IPS-20b (cell line): Measurements from ENCODE around the gene FBXW8.

Experiments used
- H3K27ac ChIP-seq: one replicate; pipeline ENCODE4 v1.5.1; 2013; ENCODE audit warnings: low read length
- H3K27me3 ChIP-seq: 2 replicates; pipeline ENCODE4 v1.6.1; 2013; ENCODE audit warnings: mild to moderate bottlenecking, low read length, inconsistent platforms; ENCODE audit not compliant: insufficient read depth
- H3K36me3 ChIP-seq: 2 replicates; pipeline ENCODE4 v1.6.1; 2013; ENCODE audit warnings: low read depth, mild to moderate bottlenecking, inconsistent platforms, low read length, moderate library complexity; ENCODE audit not compliant: insufficient read depth
- H3K4me1 ChIP-seq: 2 replicates; pipeline ENCODE4 v1.6.1; 2013; ENCODE audit warnings: mild to moderate bottlenecking, control low read depth, inconsistent platforms, low read length, moderate library complexity; ENCODE audit not compliant: insufficient read depth
- H3K4me3 ChIP-seq: 2 replicates; pipeline ENCODE4 v1.5.1; 2013; ENCODE audit warnings: mild to moderate bottlenecking, low read length, inconsistent platforms
- H3K9ac ChIP-seq: 2 replicates; pipeline ENCODE4 v1.6.1; 2013; ENCODE audit warnings: low read depth, mild to moderate bottlenecking, inconsistent platforms, low read length, moderate library complexity
- H3K9me3 ChIP-seq: 2 replicates; pipeline ENCODE4 v1.6.1; 2013; ENCODE audit warnings: mild to moderate bottlenecking, low read depth, low read length, inconsistent platforms; ENCODE audit not compliant: insufficient read depth

FBXW8 gene

DNA sequence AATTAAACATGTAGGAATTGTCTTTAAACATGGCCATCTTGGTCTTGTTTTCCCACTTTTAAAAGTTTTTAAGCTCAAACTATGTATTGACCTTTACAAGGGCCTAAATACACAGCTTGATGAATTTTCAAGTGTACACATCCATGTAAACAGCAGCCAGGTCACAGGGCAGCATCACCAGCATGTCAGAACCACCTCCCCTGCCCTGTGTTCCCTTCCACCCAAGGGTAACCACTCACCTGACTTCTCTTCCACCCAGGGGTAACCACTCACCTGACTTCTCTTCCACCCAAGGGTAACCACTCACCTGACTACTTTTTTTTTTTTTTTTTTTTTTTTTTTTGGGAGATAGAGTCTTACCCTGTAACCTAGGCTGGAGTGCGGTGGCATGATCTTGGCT lies 4.6 kb downstream of the FBXW8 start:
- Histone ChIP-seq H3K27ac (no peak overlapping the region), H3K9me3 (no peaks in the 10 kb centered on the region), H3K4me3 (no peak overlapping the region), H3K9ac (no peak overlapping the region), H3K27me3 (no peaks in the 10 kb centered on the region), H3K36me3 (peaks cover 9% of the 10 kb centered on the region; the same call in 1 of the 2 replicates), H3K4me1 (no peaks in the 10 kb centered on the region)

DNA sequence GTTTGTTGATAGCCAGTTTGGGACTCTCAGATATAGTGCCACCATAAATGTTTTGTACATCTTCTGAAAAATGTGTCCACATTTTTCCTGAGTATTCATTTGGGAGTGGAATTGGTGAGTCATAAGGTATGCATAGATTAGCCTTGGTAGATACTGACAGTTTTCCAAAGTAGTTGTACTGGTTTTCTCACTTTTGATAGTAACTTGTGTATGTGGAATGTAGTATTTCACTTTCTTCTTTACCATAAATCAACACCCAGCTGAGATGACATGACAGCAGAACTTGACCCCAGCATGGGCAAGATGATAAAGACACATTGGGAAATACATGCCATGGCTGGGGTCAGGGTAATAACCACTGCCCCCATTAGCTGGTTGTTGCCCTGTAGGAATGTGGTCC lies 5.4 kb downstream of the FBXW8 start:
- Histone ChIP-seq H3K9ac (no peak overlapping the region), H3K9me3 (no peaks in the 10 kb centered on the region), H3K27me3 (no peaks in the 10 kb centered on the region), H3K4me3 (no peak overlapping the region), H3K27ac (no peak overlapping the region), H3K4me1 (peaks cover 3% of the 10 kb centered on the region; the same call in 1 of the 2 replicates), H3K36me3 (peaks cover 9% of the 10 kb centered on the region; the same call in 1 of the 2 replicates)

DNA sequence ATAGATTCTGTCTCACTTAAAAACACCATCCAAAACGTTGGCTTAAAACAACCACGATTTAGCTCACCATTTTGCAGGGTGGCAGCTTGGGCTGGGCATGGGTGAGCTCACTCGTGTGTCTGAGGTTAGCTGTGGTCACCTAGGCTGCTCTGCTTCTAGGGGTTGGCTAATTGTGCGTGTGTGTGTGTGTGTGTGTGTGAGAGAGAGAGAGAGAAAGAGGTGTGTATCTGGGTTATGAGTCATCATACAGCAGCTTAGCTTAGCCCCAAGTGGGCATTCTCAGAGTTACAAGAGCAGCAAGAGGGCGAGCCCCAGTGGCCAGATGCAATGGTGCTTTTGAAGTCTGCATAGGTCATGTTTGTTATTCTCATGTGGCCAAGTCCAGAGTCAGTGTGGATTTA lies 6.0 kb downstream of the FBXW8 start:
- Histone ChIP-seq H3K4me3 (no peak overlapping the region), H3K27ac (no peak overlapping the region), H3K4me1 (peaks cover 3% of the 10 kb centered on the region; the same call in 1 of the 2 replicates), H3K9ac (no peak overlapping the region), H3K9me3 (no peaks in the 10 kb centered on the region), H3K27me3 (no peaks in the 10 kb centered on the region), H3K36me3 (peaks cover 9% of the 10 kb centered on the region; the same call in 1 of the 2 replicates)

DNA sequence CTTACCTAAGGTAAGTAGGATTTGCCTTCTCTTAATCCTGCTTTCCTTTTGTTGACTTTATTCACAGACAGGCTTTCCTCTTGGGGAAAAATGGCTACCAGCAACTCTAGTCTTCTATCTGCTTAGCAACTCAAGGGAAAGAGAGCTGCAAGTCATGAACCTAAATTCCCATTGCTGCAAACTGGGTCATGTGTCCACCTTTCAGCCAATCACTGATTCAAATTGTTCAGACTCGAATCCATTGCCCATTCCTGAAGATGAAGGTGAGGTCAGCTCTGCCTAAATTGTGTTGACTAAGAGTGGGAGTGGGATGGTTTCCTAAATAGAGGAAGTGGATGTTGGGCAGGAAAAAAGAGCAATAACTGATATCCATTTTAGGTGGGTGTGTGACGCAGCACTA lies 7.7 kb downstream of the FBXW8 start:
- Histone ChIP-seq H3K9ac (no peak overlapping the region), H3K9me3 (no peaks in the 10 kb centered on the region), H3K27ac (no peak overlapping the region), H3K36me3 (peaks cover 8% of the 10 kb centered on the region; the same call in 1 of the 2 replicates), H3K27me3 (no peaks in the 10 kb centered on the region), H3K4me1 (peaks cover 3% of the 10 kb centered on the region; the same call in 1 of the 2 replicates), H3K4me3 (no peak overlapping the region)

DNA sequence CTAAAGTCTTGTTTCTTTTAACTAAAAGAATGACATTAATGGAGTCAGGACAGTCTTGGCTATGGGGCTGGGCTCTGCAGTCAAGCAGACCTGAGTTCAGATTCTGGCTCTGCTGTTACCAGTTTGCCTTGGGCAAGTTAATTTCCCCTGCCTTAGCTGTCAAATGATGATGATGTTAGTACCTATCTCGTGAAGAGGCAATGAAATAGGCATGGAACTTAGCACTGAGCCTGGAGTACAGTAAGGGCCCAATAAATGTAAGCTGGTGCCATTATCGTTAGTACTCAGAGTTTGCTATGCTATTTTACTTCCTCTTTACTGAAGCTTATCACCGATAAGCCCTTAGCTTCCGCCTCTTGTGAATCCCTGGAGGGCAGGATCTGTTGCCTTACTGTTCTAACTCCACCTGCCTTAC lies 8.5 kb downstream of the FBXW8 start:
- H3K27me3 ChIP-seq = no peaks in the 10 kb centered on the region
- H3K4me1 ChIP-seq = peaks cover 3% of the 10 kb centered on the region; the same call in 1 of the 2 replicates
- no peaks in the 10 kb centered on the region for H3K9me3 ChIP-seq
- H3K36me3 ChIP-seq = peaks cover 5% of the 10 kb centered on the region; the same call in 1 of the 2 replicates
- H3K9ac ChIP-seq = no peak overlapping the region
- H3K4me3 ChIP-seq = no peak overlapping the region
- H3K27ac ChIP-seq = no peak overlapping the region

DNA sequence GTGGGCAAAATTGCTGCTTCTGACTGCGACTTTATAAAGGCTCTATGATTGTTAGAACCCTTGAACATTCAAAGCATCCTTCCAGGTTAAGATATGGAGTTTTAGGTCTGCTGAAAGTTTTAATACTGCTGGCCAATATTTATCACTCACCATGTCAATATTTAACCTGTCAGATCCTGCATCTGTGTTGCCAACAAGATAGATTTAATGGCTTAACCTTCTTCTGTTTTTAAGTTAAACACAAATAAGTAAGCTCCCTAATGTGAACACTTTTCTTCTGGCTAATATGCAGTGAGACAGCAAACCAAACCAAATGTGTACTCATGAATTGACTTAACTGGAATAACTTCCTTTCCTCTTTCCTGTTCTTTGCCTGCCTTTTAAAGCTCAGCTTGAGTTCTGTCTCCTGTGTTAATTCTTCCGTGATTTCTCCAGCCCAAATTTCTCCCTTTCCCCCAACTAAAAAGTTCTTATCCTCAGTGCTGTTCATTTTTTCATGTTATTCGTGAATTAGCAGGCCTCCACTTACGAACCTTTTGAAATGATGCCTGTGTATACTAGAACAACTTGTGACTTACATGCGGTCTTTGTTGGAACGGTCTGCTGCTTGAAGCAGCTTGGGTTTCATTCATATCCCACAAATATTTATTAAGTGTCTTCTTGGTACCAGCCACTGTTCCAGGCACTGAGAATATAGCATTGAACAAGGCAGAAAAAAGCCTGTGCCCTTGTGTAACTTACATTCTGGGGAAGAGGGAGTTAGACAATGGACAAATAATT lies 9.1 kb downstream of the FBXW8 start:
- Histone ChIP-seq H3K27me3 (no peaks in the 10 kb centered on the region), H3K9ac (no peak overlapping the region), H3K4me1 (peaks cover 3% of the 10 kb centered on the region; the same call in 1 of the 2 replicates), H3K9me3 (no peaks in the 10 kb centered on the region), H3K36me3 (peaks cover 5% of the 10 kb centered on the region; the same call in 1 of the 2 replicates), H3K4me3 (no peak overlapping the region), H3K27ac (no peak overlapping the region)

DNA sequence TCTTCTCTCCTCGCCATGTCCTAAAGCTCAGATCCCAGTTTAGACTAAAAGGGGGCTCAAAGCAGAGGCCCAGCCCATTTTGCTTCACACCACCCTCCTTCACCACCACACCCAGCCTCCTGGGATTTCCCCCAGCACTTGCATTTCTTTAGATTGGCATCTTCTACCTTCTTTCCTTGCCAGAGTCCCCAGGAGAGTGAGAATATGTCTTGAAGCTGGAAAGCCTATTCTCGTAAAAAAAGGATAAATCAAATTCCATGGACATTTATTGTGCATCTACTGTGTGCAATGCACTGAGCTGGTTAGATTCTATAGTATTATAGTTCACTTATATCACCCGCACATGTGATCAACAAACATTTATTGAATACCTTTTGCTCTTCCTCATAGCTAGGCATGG lies 10.2 kb downstream of the FBXW8 start:
- H3K27ac ChIP-seq = no peak overlapping the region
- no peak overlapping the region for H3K9ac ChIP-seq
- H3K4me3 ChIP-seq = no peak overlapping the region
- no peaks in the 10 kb centered on the region for H3K9me3 ChIP-seq
- no peaks in the 10 kb centered on the region for H3K27me3 ChIP-seq
- H3K36me3 ChIP-seq = peaks cover 5% of the 10 kb centered on the region; the same call in 1 of the 2 replicates
- H3K4me1 ChIP-seq = peaks cover 3% of the 10 kb centered on the region; the same call in 1 of the 2 replicates

DNA sequence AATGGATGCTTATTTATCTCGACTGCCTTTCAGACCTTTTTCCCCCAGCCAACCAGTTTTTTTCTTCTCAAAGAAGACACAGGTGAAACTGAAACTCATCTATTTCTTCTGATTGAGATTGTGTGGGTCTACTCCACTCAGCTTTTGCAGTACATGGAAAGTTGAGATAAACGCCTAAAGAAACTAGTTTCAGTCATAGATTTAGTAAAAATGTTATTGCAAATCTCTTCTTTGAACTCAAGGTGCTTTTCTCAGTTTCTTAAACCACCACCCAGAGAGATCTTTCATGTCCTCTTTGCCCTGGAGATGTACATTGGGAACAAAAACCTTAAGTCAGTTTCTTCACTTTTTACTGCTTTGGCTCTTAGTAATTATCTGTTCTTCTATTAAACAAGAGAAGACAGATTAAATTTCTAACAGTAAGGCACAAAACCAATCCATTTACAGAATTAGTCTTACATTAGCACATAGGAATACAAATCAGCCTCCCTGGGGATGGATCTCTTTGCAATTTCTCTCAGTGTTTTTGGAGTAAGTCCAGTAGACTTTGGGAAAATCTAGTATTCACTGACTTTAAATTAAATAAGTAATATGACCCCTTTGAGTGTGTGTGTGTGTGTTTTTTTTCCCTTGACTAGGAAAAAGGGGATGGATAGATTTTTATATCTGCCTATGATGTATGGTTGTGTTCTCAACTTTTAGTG lies 11.6 kb downstream of the FBXW8 start:
- H3K9me3 ChIP-seq = no peaks in the 10 kb centered on the region
- H3K36me3 ChIP-seq = peaks cover 10% of the 10 kb centered on the region; the same call in 1 of the 2 replicates
- H3K27ac ChIP-seq = no peak overlapping the region
- H3K4me3 ChIP-seq = no peak overlapping the region
- no peaks in the 10 kb centered on the region for H3K27me3 ChIP-seq
- H3K9ac ChIP-seq = no peak overlapping the region
- peaks cover 3% of the 10 kb centered on the region; the same call in 1 of the 2 replicates for H3K4me1 ChIP-seq

DNA sequence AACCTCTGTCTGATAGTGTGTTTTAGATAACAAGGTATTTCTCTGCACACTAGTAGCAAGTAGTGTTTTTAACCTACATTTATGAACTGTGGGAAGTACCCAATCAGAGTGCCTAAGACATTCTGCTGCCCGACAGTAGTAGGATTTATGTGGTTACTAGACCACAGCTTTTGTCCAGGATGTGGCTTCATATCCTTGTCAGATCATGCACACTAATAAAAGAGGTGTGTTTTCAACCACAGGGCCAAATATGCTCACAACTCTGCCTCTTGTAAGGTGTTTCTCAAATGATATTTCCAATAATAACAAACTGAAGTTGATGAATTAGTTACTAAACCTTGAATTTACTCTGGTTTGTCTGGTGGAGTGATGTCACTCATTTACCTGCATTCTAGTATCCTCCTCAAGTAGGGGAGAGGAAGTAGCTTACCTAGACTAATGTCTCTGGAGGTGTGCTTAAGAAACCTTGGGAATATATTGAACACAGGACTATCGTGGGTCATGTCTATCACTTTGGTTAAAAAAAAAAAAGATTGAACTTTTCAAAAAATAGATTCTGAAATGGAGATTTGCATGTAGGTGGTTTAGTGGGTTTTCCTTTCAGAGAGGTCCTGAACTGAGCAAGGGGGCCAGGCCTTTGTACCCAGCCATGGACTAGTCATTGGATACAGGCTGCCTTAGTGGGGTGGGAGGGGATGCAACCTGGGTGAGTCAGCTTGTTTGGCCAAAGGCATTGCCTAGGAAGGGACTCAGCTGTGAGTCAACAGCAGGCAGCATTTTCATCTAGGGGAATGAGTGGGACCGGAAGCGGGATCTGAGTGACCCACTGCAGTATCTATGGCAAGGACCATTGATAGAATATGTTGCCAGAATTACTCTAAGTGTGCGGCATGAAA lies 14.1 kb downstream of the FBXW8 start:
- Histone ChIP-seq H3K9me3 (no peaks in the 10 kb centered on the region), H3K4me3 (no peak overlapping the region), H3K27me3 (no peaks in the 10 kb centered on the region), H3K9ac (no peak overlapping the region), H3K36me3 (peaks cover 19% of the 10 kb centered on the region; the same call in 1 of the 2 replicates), H3K4me1 (peaks cover 3% of the 10 kb centered on the region; the same call in 1 of the 2 replicates), H3K27ac (no peak overlapping the region)

DNA sequence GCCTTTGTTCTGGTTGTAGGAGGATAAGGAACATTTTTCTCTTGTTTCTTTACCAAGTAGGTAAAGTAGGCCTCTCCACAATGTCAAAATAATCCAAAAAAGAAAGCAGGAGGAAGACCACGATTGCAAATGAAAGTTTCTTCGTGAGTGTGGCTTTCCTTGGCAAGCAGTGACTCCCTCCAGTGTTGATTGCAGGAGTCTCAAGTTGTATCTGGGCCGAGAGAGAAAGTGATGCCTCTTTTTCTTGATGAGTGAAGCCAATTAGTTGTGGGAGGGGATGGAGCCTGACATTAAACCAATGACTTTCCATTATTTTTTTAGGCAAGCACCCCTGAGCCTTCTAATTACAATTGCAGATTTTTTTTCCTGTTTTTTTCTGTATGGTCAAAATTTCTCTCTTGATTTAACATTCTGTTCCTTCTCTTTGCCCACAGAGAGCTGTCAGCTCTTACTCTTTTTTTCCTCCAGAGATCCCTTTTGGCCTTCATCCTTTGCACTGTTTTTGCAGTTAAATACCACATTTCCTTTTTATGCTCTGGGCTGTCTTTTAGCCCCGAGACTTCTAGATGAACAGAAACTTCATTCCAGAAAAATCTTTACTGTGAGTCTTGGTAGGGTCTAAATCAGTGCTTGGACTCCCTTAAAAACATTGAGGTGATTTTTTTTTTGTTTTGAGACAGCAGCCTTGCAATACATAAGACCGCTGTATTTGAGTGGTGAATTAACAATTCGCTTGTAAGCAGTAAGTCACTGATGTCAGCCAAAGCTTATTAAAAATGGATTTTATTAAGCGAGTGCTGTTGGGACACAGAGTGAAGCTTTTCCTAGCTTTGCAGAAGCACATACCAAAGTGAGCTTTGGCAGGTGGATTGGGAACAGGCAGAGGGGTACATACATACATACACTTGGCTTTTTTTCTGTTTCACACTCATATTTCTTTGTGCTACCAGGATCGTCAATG lies 15.8 kb downstream of the FBXW8 start:
- no peak overlapping the region for H3K9ac ChIP-seq
- H3K4me3 ChIP-seq = no peak overlapping the region
- H3K9me3 ChIP-seq = no peaks in the 10 kb centered on the region
- H3K27me3 ChIP-seq = no peaks in the 10 kb centered on the region
- H3K27ac ChIP-seq = no peak overlapping the region
- H3K36me3 ChIP-seq = peaks cover 25% of the 10 kb centered on the region; the same call in 1 of the 2 replicates
- no peaks in the 10 kb centered on the region; the same call in 1 of the 2 replicates for H3K4me1 ChIP-seq
